GM12878 (cell line): ENCODE results near the gene KRTAP2-4. TPM values are rescaled to one million over a fixed set of nuclear protein-coding genes. Genes with fewer than 3 reads are reported as not detected.

ENCODE experiments used
- ATAC-seq: fragments of 200-7000 bp; cut with Tn5 transposase; 3 replicates; pipeline ENCODE4 v1.9.1; 2020; ENCODE audit warnings: mild to moderate bottlenecking, moderate library complexity
- BruUV-seq: library from RNA; stranded (reverse); fragments of 400-500 nt; replicated peaks from 2 replicates; lab custom pipeline; 2021; lab: Mats Ljungman, UMichigan
- CTCF ChIA-PET: fragments of 300-600 bp; sonication (Branson Sonifier 250); formaldehyde crosslinking; extraction: SDS; loops from one replicate; lab custom pipeline; 2021; ENCODE audit warnings: inconsistent platforms; lab: Yijun Ruan, JAX
- POLR2A ChIA-PET: fragments of 350-600 bp; formaldehyde crosslinking; extraction: SDS; loops from one replicate; lab custom pipeline; 2021; ENCODE audit warnings: inconsistent platforms; lab: Charles Lee
- RAD21 ChIA-PET: fragments of 300-600 bp; sonication (Branson Sonifier 250); formaldehyde crosslinking; loops from one replicate; lab custom pipeline; 2023; ENCODE audit warnings: antibody characterized with exemption; ENCODE audit not compliant: unreplicated experiment; lab: Charles Lee
- SMC1A ChIA-PET: fragments of 300-600 bp; sonication (Branson Sonifier 250); formaldehyde crosslinking; loops from one replicate; lab custom pipeline; 2023; ENCODE audit not compliant: unreplicated experiment, uncharacterized antibody; lab: Charles Lee
- DNase-seq: peaks from one replicate; pipeline ENCODE4 v3.0.0-alpha.2; 2011; ENCODE audit warnings: low read depth, low spot score
- FAIRE-seq: peaks from 3 replicates; lab custom pipeline; 2011; peaks lifted over from hg19 to GRCh38; lab: Jason Lieb, UNC
- H2AFZ ChIP-seq: 2 replicates; pipeline ENCODE4 v1.6.0; 2011; ENCODE audit warnings: low read depth, low read length, control low read depth; ENCODE audit not compliant: control insufficient read depth
- H3K27ac ChIP-seq: 2 replicates; pipeline ENCODE4 v1.5.1; 2011; ENCODE audit warnings: control low read depth; ENCODE audit not compliant: control insufficient read depth, insufficient read depth
- H3K27me3 ChIP-seq, 2 experiments: replicated peaks in 1 of 2; 2 replicates each; pipeline versions ENCODE4 v1.6.0 to v1.6.1; 2011; ENCODE audit warnings: low read length in 1 of 2; ENCODE audit not compliant: control insufficient read depth in 2 of 2, insufficient read depth in 2 of 2
- H3K36me3 ChIP-seq, 2 experiments: 2 replicates each; pipeline ENCODE4 v1.5.1; 2011; ENCODE audit warnings: low read length in 1 of 2; ENCODE audit not compliant: control insufficient read depth in 2 of 2, insufficient read depth in 2 of 2
- H3K4me1 ChIP-seq: 2 replicates; pipeline ENCODE4 v1.6.1; 2011; ENCODE audit warnings: mild to moderate bottlenecking, low read length, moderate library complexity, mixed read lengths; ENCODE audit not compliant: control insufficient read depth, insufficient read depth
- H3K4me2 ChIP-seq: 2 replicates; pipeline ENCODE4 v1.6.0; 2011; ENCODE audit warnings: control low read depth; ENCODE audit not compliant: control insufficient read depth, insufficient read depth
- H3K4me3 ChIP-seq: fragments of 200-600 bp; sonication (generic); 2 replicates; pipeline ENCODE4 v1.5.1; 2016
- H3K79me2 ChIP-seq: 2 replicates; pipeline ENCODE4 v1.6.0; 2011; ENCODE audit warnings: low read length; ENCODE audit not compliant: control insufficient read depth, insufficient read depth
- H3K9ac ChIP-seq: 2 replicates; pipeline ENCODE4 v1.8.0; 2011; ENCODE audit warnings: low read length, control low read depth, mixed read lengths; ENCODE audit not compliant: control insufficient read depth, insufficient read depth
- H3K9me3 ChIP-seq: replicated peaks from 3 replicates; pipeline ENCODE4 v1.5.1; 2011; ENCODE audit warnings: mild to moderate bottlenecking, low read length; ENCODE audit not compliant: control insufficient read depth, insufficient read depth
- H4K20me1 ChIP-seq: 2 replicates; pipeline ENCODE4 v1.6.0; 2011; ENCODE audit not compliant: control insufficient read depth, insufficient read depth
- CBX3 ChIP-seq: fragments of 200-600 bp; sonication (generic); IDR thresholded peaks from 2 replicates; pipeline ENCODE4 v1.6.1; 2016; ENCODE audit warnings: low read depth, borderline replicate concordance
- CBX5 ChIP-seq: sonication (generic); IDR thresholded peaks from 2 replicates; pipeline ENCODE4 v1.6.1; 2016; ENCODE audit warnings: low read depth, moderate library complexity, mild to moderate bottlenecking, inconsistent platforms
- E2F4 ChIP-seq: IDR thresholded peaks from 2 replicates; pipeline ENCODE4 v1.6.1; 2012; ENCODE audit warnings: low read depth, low read length, improper control_type of control experiment
- EED ChIP-seq: sonication (generic); IDR thresholded peaks from 2 replicates; pipeline ENCODE4 v1.6.1; 2016; ENCODE audit warnings: antibody characterized with exemption, low read depth
- ESRRA ChIP-seq: IDR thresholded peaks from 2 replicates; pipeline ENCODE4 v1.6.1; 2012; ENCODE audit warnings: mild to moderate bottlenecking, low read length, improper control_type of control experiment
- HSF1 ChIP-seq: fragments of 150-350 bp; IDR thresholded peaks from 2 replicates; pipeline ENCODE4 v1.6.1; 2014; ENCODE audit warnings: mild to moderate bottlenecking, low read depth, low read length
- IKZF1 ChIP-seq: fragments of 450-650 bp; conservative IDR thresholded peaks from 2 replicates; pipeline ENCODE4 v1.6.1; 2017; ENCODE audit warnings: antibody characterized with exemption, mild to moderate bottlenecking
- IRF5 ChIP-seq: fragments of 450-650 bp; IDR thresholded peaks from 2 replicates; pipeline ENCODE4 v1.6.1; 2017; ENCODE audit warnings: borderline replicate concordance
- JUNB ChIP-seq: IDR thresholded peaks from 2 replicates; pipeline ENCODE4 v1.6.1; 2016; ENCODE audit warnings: antibody characterized with exemption, mild to moderate bottlenecking
- LARP7 ChIP-seq: fragments of 450-650 bp; IDR thresholded peaks from 2 replicates; pipeline ENCODE4 v1.6.1; 2017; ENCODE audit warnings: mild to moderate bottlenecking
- MLLT1 ChIP-seq: fragments of 450-650 bp; IDR thresholded peaks from 2 replicates; pipeline ENCODE4 v1.6.1; 2016; ENCODE audit warnings: mild to moderate bottlenecking
- MYB ChIP-seq: fragments of 150-350 bp; IDR thresholded peaks from 2 replicates; pipeline ENCODE4 v1.6.1; 2014; ENCODE audit warnings: mild to moderate bottlenecking, low read depth, low read length, borderline replicate concordance
- MYC ChIP-seq: IDR thresholded peaks from 2 replicates; pipeline ENCODE4 v1.6.1; 2011; ENCODE audit warnings: mild to moderate bottlenecking, low read length, moderate library complexity, inconsistent platforms; ENCODE audit not compliant: insufficient read depth, insufficient replicate concordance, insufficient read length, severe bottlenecking
- POU2F2 ChIP-seq: IDR thresholded peaks from 3 replicates; pipeline ENCODE4 v1.6.1; 2011; ENCODE audit warnings: low read depth, mild to moderate bottlenecking, low read length, borderline replicate concordance
- RBBP5 ChIP-seq: fragments of 200-600 bp; sonication (generic); conservative IDR thresholded peaks from 2 replicates; pipeline ENCODE4 v1.6.1; 2016
- SRF ChIP-seq, 2 experiments: IDR thresholded peaks; 2 replicates each; pipeline ENCODE4 v1.6.1; 2011; ENCODE audit warnings: low read depth in 2 of 2, low read length in 2 of 2, mild to moderate bottlenecking in 1 of 2, moderate library complexity in 1 of 2
- TBL1XR1 ChIP-seq: IDR thresholded peaks from 2 replicates; pipeline ENCODE4 v1.6.1; 2012; ENCODE audit warnings: low read depth, low read length, improper control_type of control experiment
- ZNF217 ChIP-seq: fragments of 450-650 bp; IDR thresholded peaks from 2 replicates; pipeline ENCODE4 v1.6.1; 2017; ENCODE audit warnings: antibody characterized with exemption, mild to moderate bottlenecking
- ZNF24 ChIP-seq: fragments of 450-650 bp; IDR thresholded peaks from 2 replicates; pipeline ENCODE4 v1.6.1; 2017; ENCODE audit warnings: antibody characterized with exemption, mild to moderate bottlenecking
- WGBS: methylation state at CpG from one replicate; pipeline ENCODE4 v1.1.6; 2016; ENCODE audit warnings: low lambda C conversion rate; ENCODE audit not compliant: insufficient replicate concordance, insufficient coverage; ENCODE audit errors: missing lambda C conversion rate; 5-methylcytosine and 5-hydroxymethylcytosine counted together
- in situ Hi-C: fragments of 300-500 bp; cut with MboI; formaldehyde crosslinking; loops from 9 replicates; pipeline ENCODE4 v1.14.3; 2018; ENCODE audit warnings: mixed read lengths
- intact Hi-C: fragments of 100-400 bp; cut with micrococcal nuclease; formaldehyde crosslinking; loops from one replicate; pipeline ENCODE4 v1.14.2; 2022; ENCODE audit not compliant: unreplicated experiment
- polyA plus RNA-seq, 11 experiments: library from polyadenylated mRNA; depleted of rRNA in 4 of 11; unstranded in 6 of 11; stranded (reverse) in 5 of 11; fragments of >200 nt; fragmentation: Nextera tagmentation in 4 of 11; fragmentation: Illumina TruSeq in 1 of 11; extraction: Ambion mirVana in 4 of 11; extraction: Trizol in 1 of 11; gene quantifications; 1 replicate in 1 of 11; 2 replicates in 10 of 11; pipeline versions ENCODE4 v1.2.1 to v1.2.3, GENCODE V29; 2011 to 2016; ENCODE audit warnings: inconsistent platforms in 2 of 11, missing spikeins in 2 of 11, low read depth in 1 of 11
- total RNA-seq, 4 experiments: library from RNA; depleted of rRNA in 3 of 4; stranded (reverse); fragments of >200 nt in 3 of 4; fragmentation: Illumina TruSeq in 1 of 4; extraction: Trizol in 1 of 4; gene quantifications; 2 replicates each; pipeline versions ENCODE4 v1.2.1 to v1.2.3, GENCODE V29; 2013 to 2021
- TF ChIP-seq, protein P1 (sequence below): IDR thresholded peaks from 2 replicates; pipeline ENCODE4 v1.6.1; 2011; ENCODE audit warnings: borderline replicate concordance, low read depth, mild to moderate bottlenecking, moderate library complexity, mixed read lengths, low read length; ENCODE audit not compliant: insufficient read depth; ENCODE audit errors: extremely low read length

The KRTAP2-4 gene
- total and polyA plus RNA-seq, 10 of the 15 experiments (the other 5 are each of a cell fraction or from before 2014, with no cell fraction given), result not detected

DNA sequence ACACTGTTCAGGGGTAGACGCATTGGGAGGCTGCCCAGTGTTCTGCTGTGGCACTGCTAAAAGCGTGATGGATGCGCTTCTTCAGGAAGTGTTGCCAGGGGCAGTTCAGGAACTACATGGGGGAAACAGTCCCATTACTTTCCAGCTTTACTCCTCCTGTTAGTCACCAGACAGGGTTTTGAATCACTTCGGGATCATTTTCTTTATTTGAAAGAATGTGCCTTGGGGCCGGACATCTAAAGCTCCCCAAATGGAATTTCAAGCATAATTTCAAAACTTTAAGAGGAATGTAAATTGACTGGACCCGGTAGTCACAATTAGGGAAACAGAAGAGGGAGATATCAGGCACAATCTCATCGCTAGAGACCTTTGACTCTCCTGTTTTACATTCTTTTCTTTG, 17.2 kb downstream of the KRTAP2-4 start:
- CTCF ChIA-PET, result no interaction called here
- ATAC-seq, result no peak
- FAIRE-seq, result no peak
- BruUV-seq, result no TSS peak
- H3K9me3 ChIP-seq, result no peaks in the 10 kb centered on the region
- 26% methylated on average over 7 of the region's 7 CpGs for WGBS
- no peak overlapping the region for H2AFZ ChIP-seq
- RAD21 ChIA-PET, result no interaction called here
- no peak overlapping the region for H3K9ac ChIP-seq
- H3K4me3 ChIP-seq, result no peak overlapping the region
- intact Hi-C loops (no loop called here), in situ Hi-C loops (no loop called here)
- H3K27me3 ChIP-seq, result no peaks in the 10 kb centered on the region; a peak in 1 of 4 replicates
- H3K4me2 ChIP-seq, result no peak overlapping the region
- H3K36me3 ChIP-seq, result no peaks in the 10 kb centered on the region
- SMC1A ChIA-PET, result no interaction called here
- H3K27ac ChIP-seq, result no peak overlapping the region
- no peaks in the 10 kb centered on the region for H3K79me2 ChIP-seq
- no peak for DNase-seq
- H4K20me1 ChIP-seq, result no peaks in the 10 kb centered on the region
- TF ChIP-seq ZNF217, result no peak
- TF ChIP-seq HSF1, result no peak
- TF ChIP-seq RBBP5, result no peak
- no peak for TF ChIP-seq MYB
- TF ChIP-seq MYC, result no peak
- TF ChIP-seq CBX5, result no peak
- TF ChIP-seq MLLT1, result no peak
- no peak for TF ChIP-seq EED
- TF ChIP-seq E2F4, result no peak
- no peak for TF ChIP-seq LARP7
- no peak for TF ChIP-seq JUNB
- TF ChIP-seq POU2F2, result no peak
- TF ChIP-seq IRF5, result no peak
- no peak for TF ChIP-seq IKZF1
- TF ChIP-seq ESRRA, result no peak
- TF ChIP-seq, protein P1, sequence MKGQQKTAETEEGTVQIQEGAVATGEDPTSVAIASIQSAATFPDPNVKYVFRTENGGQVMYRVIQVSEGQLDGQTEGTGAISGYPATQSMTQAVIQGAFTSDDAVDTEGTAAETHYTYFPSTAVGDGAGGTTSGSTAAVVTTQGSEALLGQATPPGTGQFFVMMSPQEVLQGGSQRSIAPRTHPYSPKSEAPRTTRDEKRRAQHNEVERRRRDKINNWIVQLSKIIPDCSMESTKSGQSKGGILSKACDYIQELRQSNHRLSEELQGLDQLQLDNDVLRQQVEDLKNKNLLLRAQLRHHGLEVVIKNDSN, result no peak
- no peak for TF ChIP-seq SRF (IDR thresholded peaks at IDR 0.05; ENCODE audit: low read depth in 2 of 2, low read length in 2 of 2)
- TF ChIP-seq ZNF24, result no peak
- no peak for TF ChIP-seq TBL1XR1
- TF ChIP-seq CBX3, result no peak
- H3K4me1 ChIP-seq, result no peaks in the 10 kb centered on the region
- POLR2A ChIA-PET, result no interaction called here
